ENCODE measurements around the gene SLC24A1. TPM values are rescaled to one million over a fixed set of nuclear protein-coding genes. Genes with fewer than 3 reads are reported as not detected.

Gene SLC24A1
- total and polyA plus RNA-seq, 11 donors: 0.74 to 6.3 (median 2.1) TPM

DNA sequence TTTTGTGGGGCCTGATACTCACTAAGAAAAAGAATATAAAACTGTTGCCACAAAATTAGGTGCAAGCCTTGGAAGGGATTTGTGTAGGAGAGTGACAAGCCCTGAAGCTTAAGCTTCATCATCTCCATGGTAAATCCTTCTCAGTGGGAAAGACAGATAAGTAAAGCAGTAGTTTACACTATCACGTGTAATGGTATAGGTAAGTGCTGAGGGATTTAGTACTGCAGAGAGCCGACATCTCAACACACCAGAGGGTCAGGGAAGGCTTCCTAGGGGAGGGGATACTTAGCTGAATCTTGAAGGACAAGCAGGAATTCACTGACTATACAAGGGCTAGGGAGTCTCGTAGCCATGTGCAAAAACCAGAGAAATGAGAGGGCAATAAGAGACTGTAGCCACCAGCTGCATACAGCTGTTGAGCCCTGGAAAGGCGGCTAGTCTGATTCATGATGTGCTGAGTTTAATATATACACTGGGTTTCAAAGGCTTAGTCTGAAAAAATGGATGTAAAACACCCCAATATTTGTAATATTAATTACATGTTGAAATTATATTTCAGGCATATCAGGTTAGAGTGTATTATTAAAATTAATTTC is 11.1 kb downstream of the SLC24A1 start:
- Histone ChIP-seq H3K4me3 (no peak overlapping the region), H3K9me3 (no peaks in the 10 kb centered on the region), H3K36me3 (no peaks in the 10 kb centered on the region), H3K27me3 (no peaks in the 10 kb centered on the region), H3K27ac (no peak overlapping the region), H3K4me1 (peaks cover 0 to 4% (median 0%) of the 10 kb centered on the region in 12 donors)
- peak in 1 of 4 donors; percentile 83 for ATAC-seq
- peak in 1 of 5 donors; percentile 39 for DNase-seq
- no peak for TF ChIP-seq POLR2A (IDR thresholded peaks at IDR 0.05)
- no peak for TF ChIP-seq CTCF (IDR thresholded peaks at IDR 0.05)
- 61 to 76% (median 69%) methylated on average over 4 of the region's 4 CpGs for WGBS, 4 donors
- intact Hi-C loops (cut with DNase I): loop anchor here in 6 of 10 donors (10.0 kb wide), 3 partner anchors 192 to 652 kb away; no protein-coding TSS in a partner anchor

GRCh38 chr15:65633752-65634151 is 12.0 kb downstream of the SLC24A1 start:
- no peaks in the 10 kb centered on the region for H3K9me3 ChIP-seq
- WGBS, 4 donors: 76 to 91% (median 85%) methylated on average over 2 of the region's 2 CpGs
- ATAC-seq: no peak
- intact Hi-C loops (cut with DNase I): loop anchor here in 6 of 10 donors (10.0 kb wide), 3 partner anchors 191 to 651 kb away; no protein-coding TSS in a partner anchor
- no peak overlapping the region for H3K27ac ChIP-seq
- DNase-seq: no peak
- TF ChIP-seq CTCF (IDR thresholded peaks at IDR 0.05) (no peak), POLR2A (IDR thresholded peaks at IDR 0.05) (no peak)
- peaks cover 0 to 10% (median 0%) of the 10 kb centered on the region in 12 donors for H3K4me1 ChIP-seq
- H3K36me3 ChIP-seq: no peaks in the 10 kb centered on the region
- H3K4me3 ChIP-seq: no peak overlapping the region
- H3K27me3 ChIP-seq: no peaks in the 10 kb centered on the region

DNA sequence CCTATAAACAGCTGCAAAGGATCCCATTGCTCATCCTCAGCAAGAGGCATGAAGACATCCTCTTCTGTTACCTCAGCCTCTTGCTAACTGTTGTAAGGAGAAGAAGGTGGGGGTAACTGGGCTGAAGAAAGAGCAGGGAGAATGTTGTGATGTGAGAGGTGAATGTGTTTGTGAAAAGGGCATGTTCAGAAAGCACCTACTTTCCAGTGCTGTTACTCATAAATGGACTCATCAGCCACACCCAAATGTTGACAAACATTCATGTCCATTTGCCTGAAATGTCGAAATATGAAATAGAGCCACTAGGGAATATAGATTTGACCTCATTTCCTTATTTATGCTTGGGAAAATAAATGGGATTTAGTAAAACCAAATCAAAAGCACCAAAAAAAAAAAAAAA is 12.6 kb downstream of the SLC24A1 start:
- no peak for DNase-seq
- Histone ChIP-seq H3K4me1 (peaks cover 0 to 14% (median 0%) of the 10 kb centered on the region in 12 donors), H3K36me3 (no peaks in the 10 kb centered on the region), H3K27ac (no peak overlapping the region), H3K4me3 (no peak overlapping the region), H3K9me3 (no peaks in the 10 kb centered on the region), H3K27me3 (no peaks in the 10 kb centered on the region)
- WGBS, 4 donors: 75 to 81% (median 77%) methylated on average over 1 of the region's 1 CpG
- ATAC-seq: no peak
- TF ChIP-seq CTCF (IDR thresholded peaks at IDR 0.05) (no peak), POLR2A (IDR thresholded peaks at IDR 0.05) (no peak)
- intact Hi-C loops (cut with DNase I): loop anchor here in 6 of 10 donors (10.0 kb wide), 3 partner anchors 190 to 650 kb away; no protein-coding TSS in a partner anchor

- 80 to 88% (median 83%) methylated on average over 5 of the region's 5 CpGs for WGBS, 4 donors
- TF ChIP-seq CTCF (IDR thresholded peaks at IDR 0.05): no peak
- TF ChIP-seq POLR2A (IDR thresholded peaks at IDR 0.05): no peak
- intact Hi-C loops (cut with DNase I): loop anchor here in 7 of 10 donors (2.0 to 10.0 kb wide), 7 partner anchors 187 to 647 kb away; no protein-coding TSS in a partner anchor
- DNase-seq (no peak), ATAC-seq (no peak)
- Histone ChIP-seq H3K36me3 (no peaks in the 10 kb centered on the region), H3K27me3 (no peaks in the 10 kb centered on the region), H3K27ac (no peak overlapping the region), H3K4me1 (peaks cover 0 to 14% (median 6%) of the 10 kb centered on the region in 12 donors), H3K9me3 (no peaks in the 10 kb centered on the region), H3K4me3 (no peak overlapping the region)
Measured at GRCh38 chr15:65638109-65638508, 16.4 kb downstream of the SLC24A1 start.
